Measurements from ENCODE around the gene TSHZ2.

The TSHZ2 gene

GRCh38 chr20:53148771-53149147, 176.6 kb downstream of the TSHZ2 start:
- Mint-ChIP-seq H3K4me1 (peaks cover 18% of the 10 kb centered on the region), H3K27ac (no peak overlapping the region), H3K9me3 (no peaks in the 10 kb centered on the region), H3K4me3 (no peak overlapping the region), H3K36me3 (no peaks in the 10 kb centered on the region)
- ATAC-seq = no peak
- DNase-seq (ENCODE audit: low spot score in 2 of 2) = no peak

GRCh38 chr20:53149148-53149889, 177.2 kb downstream of the TSHZ2 start:
- Mint-ChIP-seq H3K4me3 (no peak overlapping the region), H3K27ac (no peak overlapping the region), H3K9me3 (no peaks in the 10 kb centered on the region), H3K36me3 (no peaks in the 10 kb centered on the region), H3K4me1 (peaks cover 20% of the 10 kb centered on the region)
- ATAC-seq (no peak), DNase-seq (ENCODE audit: low spot score in 2 of 2) (no peak)

- no peaks in the 10 kb centered on the region for H3K9me3 Mint-ChIP-seq
- no peak overlapping the region for H3K4me3 Mint-ChIP-seq
- peaks cover 23% of the 10 kb centered on the region for H3K4me1 Mint-ChIP-seq
- no peak overlapping the region for H3K27ac Mint-ChIP-seq
- DNase-seq (ENCODE audit: low spot score in 2 of 2) (no peak), ATAC-seq (no peak)
- H3K36me3 Mint-ChIP-seq = no peaks in the 10 kb centered on the region
These were observed 177.7 kb downstream of the TSHZ2 start for GRCh38 chr20:53149890-53150205.

GRCh38 chr20:53150532-53150931, 178.4 kb downstream of the TSHZ2 start:
- no peaks in the 10 kb centered on the region for H3K9me3 Mint-ChIP-seq
- DNase-seq (ENCODE audit: low spot score in 2 of 2) (no peak), ATAC-seq (no peak)
- no peak overlapping the region for H3K4me3 Mint-ChIP-seq
- H3K36me3 Mint-ChIP-seq = no peaks in the 10 kb centered on the region
- peaks cover 23% of the 10 kb centered on the region for H3K4me1 Mint-ChIP-seq
- H3K27ac Mint-ChIP-seq = no peak overlapping the region

GRCh38 chr20:53152228-53152627, 180.1 kb downstream of the TSHZ2 start:
- Mint-ChIP-seq H3K9me3 (no peaks in the 10 kb centered on the region), H3K27ac (no peak overlapping the region)
- no peak for ATAC-seq

GRCh38 chr20:53154540-53154939, 182.4 kb downstream of the TSHZ2 start:
- DNase-seq (ENCODE audit: low spot score in 2 of 2) (no peak), ATAC-seq (peak; percentile 93)
- no peak overlapping the region for H3K27ac Mint-ChIP-seq
- H3K9me3 Mint-ChIP-seq = no peaks in the 10 kb centered on the region
- no peaks in the 10 kb centered on the region for H3K36me3 Mint-ChIP-seq
- H3K4me1 Mint-ChIP-seq = peaks cover 15% of the 10 kb centered on the region
- no peak overlapping the region for H3K4me3 Mint-ChIP-seq

More at GRCh38 chr20:53152228-53152627, 180.1 kb downstream of the TSHZ2 start:
- DNase-seq (ENCODE audit: low spot score in 2 of 2) = no peak
- no peaks in the 10 kb centered on the region for H3K36me3 Mint-ChIP-seq
- H3K4me3 Mint-ChIP-seq = no peak overlapping the region
- peaks cover 13% of the 10 kb centered on the region for H3K4me1 Mint-ChIP-seq

GRCh38 chr20:53157443-53158408, 185.6 kb downstream of the TSHZ2 start:
- H3K4me1 Mint-ChIP-seq = peaks cover 19% of the 10 kb centered on the region
- ATAC-seq (no peak), DNase-seq (ENCODE audit: low spot score in 2 of 2) (peak; percentile 2 to 64)
- H3K4me3 Mint-ChIP-seq = no peak overlapping the region
- no peaks in the 10 kb centered on the region for H3K9me3 Mint-ChIP-seq
- H3K27ac Mint-ChIP-seq = no peak overlapping the region
- no peaks in the 10 kb centered on the region for H3K36me3 Mint-ChIP-seq

GRCh38 chr20:53159160-53159559, 187.0 kb downstream of the TSHZ2 start:
- DNase-seq (ENCODE audit: low spot score in 2 of 2) = no peak
- Mint-ChIP-seq H3K36me3 (no peaks in the 10 kb centered on the region), H3K4me3 (no peak overlapping the region), H3K9me3 (no peaks in the 10 kb centered on the region), H3K4me1 (peaks cover 18% of the 10 kb centered on the region), H3K27ac (no peak overlapping the region)
- no peak for ATAC-seq

GRCh38 chr20:53161073-53161472, 188.9 kb downstream of the TSHZ2 start:
- ATAC-seq (no peak), DNase-seq (ENCODE audit: low spot score in 2 of 2) (no peak)
- Mint-ChIP-seq H3K27ac (no peak overlapping the region), H3K36me3 (no peaks in the 10 kb centered on the region), H3K9me3 (no peaks in the 10 kb centered on the region), H3K4me3 (no peak overlapping the region), H3K4me1 (peaks cover 13% of the 10 kb centered on the region)

GRCh38 chr20:53161473-53161872, 189.3 kb downstream of the TSHZ2 start:
- H3K36me3 Mint-ChIP-seq = no peaks in the 10 kb centered on the region
- peaks cover 13% of the 10 kb centered on the region for H3K4me1 Mint-ChIP-seq
- H3K9me3 Mint-ChIP-seq = no peaks in the 10 kb centered on the region
- DNase-seq (ENCODE audit: low spot score in 2 of 2) (no peak), ATAC-seq (no peak)
- no peak overlapping the region for H3K4me3 Mint-ChIP-seq
- H3K27ac Mint-ChIP-seq = no peak overlapping the region

GRCh38 chr20:53162251-53162835, 190.2 kb downstream of the TSHZ2 start:
- ATAC-seq (peak; percentile 38), DNase-seq (ENCODE audit: low spot score in 2 of 2) (no peak)
- H3K36me3 Mint-ChIP-seq = no peaks in the 10 kb centered on the region
- H3K4me3 Mint-ChIP-seq = no peak overlapping the region
- H3K4me1 Mint-ChIP-seq = peaks cover 13% of the 10 kb centered on the region
- H3K27ac Mint-ChIP-seq = no peak overlapping the region
- H3K9me3 Mint-ChIP-seq = no peaks in the 10 kb centered on the region

- Mint-ChIP-seq H3K9me3 (no peaks in the 10 kb centered on the region), H3K4me3 (no peak overlapping the region), H3K27ac (no peak overlapping the region), H3K4me1 (peaks cover 5% of the 10 kb centered on the region), H3K36me3 (no peaks in the 10 kb centered on the region)
- peak; percentile 78 for ATAC-seq
- no peak for DNase-seq (ENCODE audit: low spot score in 2 of 2)
These were observed 191.3 kb downstream of the TSHZ2 start for GRCh38 chr20:53163486-53163885.

- Mint-ChIP-seq H3K27ac (no peak overlapping the region), H3K36me3 (no peaks in the 10 kb centered on the region), H3K4me3 (no peak overlapping the region), H3K9me3 (no peaks in the 10 kb centered on the region), H3K4me1 (peaks cover 5% of the 10 kb centered on the region)
- DNase-seq (ENCODE audit: low spot score in 2 of 2) (no peak), ATAC-seq (no peak)
These were observed 191.9 kb downstream of the TSHZ2 start for GRCh38 chr20:53164072-53164471.

GRCh38 chr20:53165452-53165851, 193.3 kb downstream of the TSHZ2 start:
- peaks cover 5% of the 10 kb centered on the region for H3K4me1 Mint-ChIP-seq
- H3K9me3 Mint-ChIP-seq = no peaks in the 10 kb centered on the region
- no peak for DNase-seq (ENCODE audit: low spot score in 2 of 2)
- no peaks in the 10 kb centered on the region for H3K36me3 Mint-ChIP-seq
- H3K4me3 Mint-ChIP-seq = no peak overlapping the region
- H3K27ac Mint-ChIP-seq = no peak overlapping the region
- ATAC-seq = no peak

- Mint-ChIP-seq H3K27ac (no peak overlapping the region), H3K4me3 (no peak overlapping the region), H3K36me3 (no peaks in the 10 kb centered on the region), H3K4me1 (no peaks in the 10 kb centered on the region), H3K9me3 (no peaks in the 10 kb centered on the region)
- no peak for DNase-seq (ENCODE audit: low spot score in 2 of 2)
- no peak for ATAC-seq
These were observed 196.3 kb downstream of the TSHZ2 start for GRCh38 chr20:53168491-53168890.
